HG02840 (cell line): ENCODE measurements around the gene SNN.

ENCODE experiments used
- ATAC-seq: cut with Tn5 transposase; IDR thresholded peaks from one replicate; pipeline ENCODE4 v1.9.1; 2021; ENCODE audit warnings: mild to moderate bottlenecking, moderate library complexity, moderate number of reproducible peaks; ENCODE audit not compliant: unreplicated experiment, low FRiP score

The SNN gene

GRCh38 chr16:11725457-11725856 lies 57.2 kb downstream of the SNN start:
- no peak for ATAC-seq

- no peak for ATAC-seq
These were observed 57.8 kb downstream of the SNN start for GRCh38 chr16:11726008-11726407.

GRCh38 chr16:11727796-11728543 lies 59.7 kb downstream of the SNN start:
- no peak for ATAC-seq
